Natural killer cell treated with Interleukin-12 subunit alpha and Interleukin-12 subunit beta and Interleukin-15 and Interleukin-18, amount 100 ng/mL, for 72 hours (primary cell): ENCODE measurements around the gene MKRN1. TPM values are rescaled to one million over a fixed set of nuclear protein-coding genes. Genes with fewer than 3 reads are reported as not detected.
"Not testable (repeated sequence)": the region's sequence is repeated elsewhere in the genome, so short reads cannot be mapped to it uniquely, and the experiment has no call there.

Source experiments
- ATAC-seq, 2 donors: fragments of 150-1000 bp; cut with Tn5 transposase in 1 of 2; sonication (Bioruptor Pico), chemical (Tn5 transposase) in 1 of 2; 2 replicates each; pipeline ENCODE4 v1.10.0; 2021
- DNase-seq: peaks from one replicate; pipeline ENCODE4 v3.0.0; 2022; ENCODE audit warnings: low spot score
- H3K27ac Mint-ChIP-seq, 2 donors: 1 replicate in 1 of 2; 2 replicates in 1 of 2; pipeline ENCODE4 v1.8.0; 2022; ENCODE audit warnings: mixed read lengths in 2 of 2, mild to moderate bottlenecking in 1 of 2, moderate library complexity in 1 of 2
- H3K27me3 Mint-ChIP-seq, 2 donors: 1 replicate in 1 of 2; 2 replicates in 1 of 2; pipeline ENCODE4 v1.8.0; 2022; ENCODE audit warnings: mixed read lengths in 2 of 2
- H3K36me3 Mint-ChIP-seq: one replicate; pipeline ENCODE4 v1.8.0; 2022; ENCODE audit warnings: mixed read lengths
- H3K4me1 Mint-ChIP-seq, 2 donors: 1 replicate in 1 of 2; 2 replicates in 1 of 2; pipeline ENCODE4 v1.8.0; 2022; ENCODE audit warnings: low read depth in 2 of 2, mixed read lengths in 2 of 2, mild to moderate bottlenecking in 1 of 2
- H3K4me3 Mint-ChIP-seq: one replicate; pipeline ENCODE4 v1.8.0; 2022; ENCODE audit warnings: mixed read lengths
- H3K9me3 Mint-ChIP-seq: 2 replicates; pipeline ENCODE4 v1.8.0; 2022; ENCODE audit warnings: mixed read lengths
- total RNA-seq, 2 donors: library from RNA; stranded (reverse); gene quantifications; one replicate each; pipeline ENCODE4 v1.2.3, GENCODE V29; 2022

MKRN1 gene
- total RNA-seq, 2 donors from 2014 or later: 46.5 to 97.9 TPM

GRCh38 chr7:140440593-140440992 lies 38.7 kb downstream of the MKRN1 start:
- ATAC-seq (no peak), DNase-seq (no peak)
- Mint-ChIP-seq H3K4me3 (no peak overlapping the region), H3K27me3 (peaks cover 0 to 5% of the 10 kb centered on the region in 2 donors), H3K36me3 (no peaks in the 10 kb centered on the region), H3K9me3 (no peaks in the 10 kb centered on the region), H3K4me1 (no peaks in the 10 kb centered on the region), H3K27ac (no peak overlapping the region)

GRCh38 chr7:140439359-140439758 lies 39.9 kb downstream of the MKRN1 start:
- no peak for ATAC-seq
- no peak overlapping the region for H3K27ac Mint-ChIP-seq
- H3K27me3 Mint-ChIP-seq: peaks cover 0 to 5% of the 10 kb centered on the region in 2 donors

GRCh38 chr7:140435252-140435895 lies 43.9 kb downstream of the MKRN1 start:
- Mint-ChIP-seq H3K4me3 (no peak overlapping the region), H3K36me3 (no peaks in the 10 kb centered on the region), H3K9me3 (no peaks in the 10 kb centered on the region), H3K27ac (no peak overlapping the region), H3K27me3 (peaks cover 0 to 5% of the 10 kb centered on the region in 2 donors), H3K4me1 (no peaks in the 10 kb centered on the region)
- ATAC-seq: no peak
- no peak for DNase-seq

More at GRCh38 chr7:140439359-140439758, 39.9 kb downstream of the MKRN1 start:
- no peaks in the 10 kb centered on the region for H3K36me3 Mint-ChIP-seq
- no peak for DNase-seq
- no peak overlapping the region for H3K4me3 Mint-ChIP-seq
- no peaks in the 10 kb centered on the region for H3K9me3 Mint-ChIP-seq
- no peaks in the 10 kb centered on the region for H3K4me1 Mint-ChIP-seq

GRCh38 chr7:140433396-140433795 lies 45.9 kb downstream of the MKRN1 start:
- DNase-seq (no peak), ATAC-seq (no peak)
- H3K4me3 Mint-ChIP-seq: no peak overlapping the region
- H3K9me3 Mint-ChIP-seq: no peaks in the 10 kb centered on the region
- no peaks in the 10 kb centered on the region for H3K36me3 Mint-ChIP-seq
- H3K27ac Mint-ChIP-seq: no peak overlapping the region
- no peaks in the 10 kb centered on the region for H3K4me1 Mint-ChIP-seq
- H3K27me3 Mint-ChIP-seq: peaks cover 0 to 5% of the 10 kb centered on the region in 2 donors

GRCh38 chr7:140426130-140426529 lies 53.2 kb downstream of the MKRN1 start:
- no peaks in the 10 kb centered on the region for H3K4me1 Mint-ChIP-seq
- H3K4me3 Mint-ChIP-seq: no peak overlapping the region
- no peak for ATAC-seq
- no peak for DNase-seq
- no peaks in the 10 kb centered on the region for H3K36me3 Mint-ChIP-seq
- no peaks in the 10 kb centered on the region for H3K27me3 Mint-ChIP-seq
- H3K27ac Mint-ChIP-seq: no peak overlapping the region
- no peaks in the 10 kb centered on the region for H3K9me3 Mint-ChIP-seq

GRCh38 chr7:140425718-140426117 lies 53.6 kb downstream of the MKRN1 start:
- H3K27me3 Mint-ChIP-seq: no peaks in the 10 kb centered on the region
- no peaks in the 10 kb centered on the region for H3K4me1 Mint-ChIP-seq
- no peak overlapping the region for H3K4me3 Mint-ChIP-seq
- DNase-seq (no peak), ATAC-seq (no peak)
- H3K36me3 Mint-ChIP-seq: no peaks in the 10 kb centered on the region
- no peak overlapping the region for H3K27ac Mint-ChIP-seq
- H3K9me3 Mint-ChIP-seq: no peaks in the 10 kb centered on the region

- Mint-ChIP-seq H3K9me3 (no peaks in the 10 kb centered on the region), H3K27ac (no peak overlapping the region), H3K4me1 (peaks cover 0 to 7% of the 10 kb centered on the region in 2 donors), H3K36me3 (no peaks in the 10 kb centered on the region), H3K27me3 (no peaks in the 10 kb centered on the region), H3K4me3 (no peak overlapping the region)
- DNase-seq (no peak), ATAC-seq (no peak)
These were observed 55.8 kb downstream of the MKRN1 start for GRCh38 chr7:140423501-140423900.

GRCh38 chr7:140421521-140421920 lies 57.8 kb downstream of the MKRN1 start:
- H3K4me3 Mint-ChIP-seq: no peak overlapping the region
- peaks cover 0 to 7% of the 10 kb centered on the region in 2 donors for H3K4me1 Mint-ChIP-seq

GRCh38 chr7:140418653-140419052 lies 60.7 kb downstream of the MKRN1 start:
- no peak for ATAC-seq
- DNase-seq: no peak
- Mint-ChIP-seq H3K27ac (no peak overlapping the region), H3K4me1 (peaks cover 0 to 7% of the 10 kb centered on the region in 2 donors), H3K4me3 (no peak overlapping the region), H3K9me3 (no peaks in the 10 kb centered on the region), H3K27me3 (no peaks in the 10 kb centered on the region), H3K36me3 (no peaks in the 10 kb centered on the region)

More at GRCh38 chr7:140421521-140421920, 57.8 kb downstream of the MKRN1 start:
- Mint-ChIP-seq H3K27ac (no peak overlapping the region), H3K27me3 (no peaks in the 10 kb centered on the region), H3K9me3 (no peaks in the 10 kb centered on the region), H3K36me3 (no peaks in the 10 kb centered on the region)
- no peak for ATAC-seq
- DNase-seq: no peak

- H3K27me3 Mint-ChIP-seq, H3K36me3 Mint-ChIP-seq, ATAC-seq, DNase-seq, H3K9me3 Mint-ChIP-seq, H3K4me1 Mint-ChIP-seq, H3K4me3 Mint-ChIP-seq, H3K27ac Mint-ChIP-seq: not testable (repeated sequence)
These were observed 61.2 kb downstream of the MKRN1 start for GRCh38 chr7:140418156-140418472.

- peak in 1 of 2 donors; percentile 20 for ATAC-seq
- no peaks in the 10 kb centered on the region for H3K9me3 Mint-ChIP-seq
- no peak for DNase-seq
- H3K4me1 Mint-ChIP-seq: peaks cover 0 to 7% of the 10 kb centered on the region in 2 donors
- H3K36me3 Mint-ChIP-seq: no peaks in the 10 kb centered on the region
- no peak overlapping the region for H3K4me3 Mint-ChIP-seq
- no peaks in the 10 kb centered on the region for H3K27me3 Mint-ChIP-seq
- H3K27ac Mint-ChIP-seq: no peak overlapping the region
These were observed 61.7 kb downstream of the MKRN1 start for GRCh38 chr7:140417456-140418155.

GRCh38 chr7:140416560-140416959 lies 62.7 kb downstream of the MKRN1 start:
- no peaks in the 10 kb centered on the region for H3K27me3 Mint-ChIP-seq
- no peak overlapping the region for H3K27ac Mint-ChIP-seq
- no peaks in the 10 kb centered on the region for H3K36me3 Mint-ChIP-seq
- ATAC-seq (no peak), DNase-seq (no peak)
- no peaks in the 10 kb centered on the region for H3K9me3 Mint-ChIP-seq
- peaks cover 0 to 7% of the 10 kb centered on the region in 2 donors for H3K4me1 Mint-ChIP-seq
- H3K4me3 Mint-ChIP-seq: no peak overlapping the region

GRCh38 chr7:140415816-140416215 lies 63.5 kb downstream of the MKRN1 start:
- H3K4me3 Mint-ChIP-seq, H3K27ac Mint-ChIP-seq, H3K36me3 Mint-ChIP-seq, H3K27me3 Mint-ChIP-seq, H3K9me3 Mint-ChIP-seq, ATAC-seq, DNase-seq, H3K4me1 Mint-ChIP-seq: not testable (repeated sequence)

GRCh38 chr7:140415361-140415760 lies 63.9 kb downstream of the MKRN1 start:
- H3K4me3 Mint-ChIP-seq: no peak overlapping the region
- no peaks in the 10 kb centered on the region for H3K27me3 Mint-ChIP-seq
- no peak overlapping the region for H3K27ac Mint-ChIP-seq
- H3K9me3 Mint-ChIP-seq: no peaks in the 10 kb centered on the region
- DNase-seq: no peak
- H3K4me1 Mint-ChIP-seq: peaks cover 0 to 7% of the 10 kb centered on the region in 2 donors
- no peak for ATAC-seq
- H3K36me3 Mint-ChIP-seq: no peaks in the 10 kb centered on the region
